Measurements from ENCODE around the gene RAPGEF4. TPM values are rescaled to one million over a fixed set of nuclear protein-coding genes. Genes with fewer than 3 reads are reported as not detected.

The RAPGEF4 gene
- total RNA-seq, 1 experiment from 2014 or later, result 1.4 TPM

DNA sequence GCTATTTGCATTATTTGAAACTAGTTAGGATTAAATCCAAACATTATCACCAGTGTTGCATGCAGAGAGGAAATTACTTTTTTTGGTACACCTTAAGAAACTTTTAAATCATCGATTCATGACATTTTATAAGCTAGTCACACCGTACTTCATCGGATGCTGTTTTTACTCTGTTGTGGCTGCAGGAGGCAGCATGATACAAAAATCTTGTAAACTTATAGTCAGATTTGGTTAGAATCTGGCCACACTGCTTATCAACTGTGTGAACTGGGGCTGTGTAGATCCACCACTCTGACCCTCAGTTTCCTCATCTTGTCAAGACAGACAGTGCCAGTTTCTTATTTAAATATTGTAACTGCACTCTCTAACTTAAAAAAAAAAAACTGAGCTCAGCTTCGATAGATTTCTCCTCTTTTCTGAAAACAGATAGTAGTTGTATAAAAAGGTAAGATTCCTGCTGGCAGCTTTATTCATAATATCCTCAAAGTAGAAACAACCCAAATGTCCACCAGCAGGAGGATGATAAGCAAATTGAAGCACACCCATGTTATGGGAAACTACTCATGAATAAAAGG lies 77.8 kb downstream of the RAPGEF4 start:
- Histone ChIP-seq H3K18ac (ENCODE audit: insufficient read length, low read depth, low read length) (no peak overlapping the region), H2AK5ac (ENCODE audit: insufficient read length, low read length) (no peak overlapping the region), H3K79me2 (ENCODE audit: insufficient read depth, low read length) (no peaks in the 10 kb centered on the region), H3K4ac (ENCODE audit: low read depth, low read length) (no peak overlapping the region), H2BK120ac (ENCODE audit: low read depth, low read length, poor library complexity, severe bottlenecking) (no peak overlapping the region), H3K14ac (ENCODE audit: insufficient read depth, low read length) (no peak overlapping the region), H4K8ac (replicated peaks; ENCODE audit: insufficient read length, low read depth, low read length) (no peak overlapping the region), H2AFZ (ENCODE audit: low read length) (no peak overlapping the region), H3K23ac (ENCODE audit: insufficient read length, low read depth, low read length) (no peak overlapping the region), H4K5ac (ENCODE audit: insufficient read length, low read depth, low read length) (no peak overlapping the region), H3K4me2 (ENCODE audit: insufficient read depth, insufficient read length, low read length) (no peak overlapping the region), H3K9me3 (ENCODE audit: control insufficient read depth, low read depth, low read length) (no peaks in the 10 kb centered on the region), H4K20me1 (ENCODE audit: control insufficient read depth, insufficient read depth, insufficient read length) (no peaks in the 10 kb centered on the region), H3K23me2 (ENCODE audit: insufficient read length, low read depth, low read length, poor library complexity, severe bottlenecking) (no peaks in the 10 kb centered on the region), H2BK12ac (ENCODE audit: insufficient read length, low read depth, low read length) (no peak overlapping the region), H3K4me1 (ENCODE audit: insufficient read depth, low read length) (no peaks in the 10 kb centered on the region), H2BK15ac (ENCODE audit: low read depth, low read length) (no peak overlapping the region), H3K27me3 (ENCODE audit: insufficient read depth, low read length) (no peaks in the 10 kb centered on the region), H3K79me1 (ENCODE audit: insufficient read depth, low read depth, low read length, poor library complexity, severe bottlenecking) (no peaks in the 10 kb centered on the region), H3T11ph (ENCODE audit: low read length) (no peak overlapping the region), H2BK5ac (ENCODE audit: insufficient read length, low read length) (no peak overlapping the region), H2BK20ac (ENCODE audit: low read depth, low read length, poor library complexity, severe bottlenecking) (no peak overlapping the region), H3K9ac (ENCODE audit: extremely low read depth, insufficient read length, low read length) (no peak overlapping the region), H3K56ac (ENCODE audit: insufficient read length, low read depth, low read length) (no peak overlapping the region), H3K27ac (ENCODE audit: insufficient read length, low read depth, low read length) (no peak overlapping the region), H4K91ac (ENCODE audit: insufficient read length, low read depth, low read length) (no peak overlapping the region)
- Mint-ChIP-seq H3K4me1 (peaks cover 0 to 6% of the 10 kb centered on the region in 2 experiments; a peak in 2 of 4 replicates), H3K4me3 (no peak overlapping the region), H3K27me3 (ENCODE audit: low read depth) (no peaks in the 10 kb centered on the region; the same call in 1 of the 2 replicates), H3K27ac (no peak overlapping the region; a peak in 1 of 7 replicates), H3K9me3 (no peaks in the 10 kb centered on the region), H3K36me3 (ENCODE audit: insufficient read depth in 1 of 3, low read depth in 3 of 3) (no peaks in the 10 kb centered on the region)
- no CpG with 5 or more reads among the region's 4 CpGs for WGBS (ENCODE audit: extremely low coverage, insufficient read length, low lambda C conversion rate)
- no peak for DNase-seq
- TF ChIP-seq, protein P1, sequence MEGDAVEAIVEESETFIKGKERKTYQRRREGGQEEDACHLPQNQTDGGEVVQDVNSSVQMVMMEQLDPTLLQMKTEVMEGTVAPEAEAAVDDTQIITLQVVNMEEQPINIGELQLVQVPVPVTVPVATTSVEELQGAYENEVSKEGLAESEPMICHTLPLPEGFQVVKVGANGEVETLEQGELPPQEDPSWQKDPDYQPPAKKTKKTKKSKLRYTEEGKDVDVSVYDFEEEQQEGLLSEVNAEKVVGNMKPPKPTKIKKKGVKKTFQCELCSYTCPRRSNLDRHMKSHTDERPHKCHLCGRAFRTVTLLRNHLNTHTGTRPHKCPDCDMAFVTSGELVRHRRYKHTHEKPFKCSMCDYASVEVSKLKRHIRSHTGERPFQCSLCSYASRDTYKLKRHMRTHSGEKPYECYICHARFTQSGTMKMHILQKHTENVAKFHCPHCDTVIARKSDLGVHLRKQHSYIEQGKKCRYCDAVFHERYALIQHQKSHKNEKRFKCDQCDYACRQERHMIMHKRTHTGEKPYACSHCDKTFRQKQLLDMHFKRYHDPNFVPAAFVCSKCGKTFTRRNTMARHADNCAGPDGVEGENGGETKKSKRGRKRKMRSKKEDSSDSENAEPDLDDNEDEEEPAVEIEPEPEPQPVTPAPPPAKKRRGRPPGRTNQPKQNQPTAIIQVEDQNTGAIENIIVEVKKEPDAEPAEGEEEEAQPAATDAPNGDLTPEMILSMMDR (conservative IDR thresholded peaks at IDR 0.05), result peak; percentile 43
